GM08714 (cell line): ENCODE measurements around the gene MICB.

ENCODE experiments used
- H3K4me3 ChIP-seq: fragments of 200-500 bp; sonication (Bioruptor generic); 2 replicates; pipeline ENCODE4 v1.5.1; 2014; ENCODE audit warnings: mild to moderate bottlenecking, low read length, inconsistent platforms
- ZNF274 ChIP-seq: IDR thresholded peaks from 2 replicates; pipeline ENCODE4 v1.6.1; 2012; ENCODE audit warnings: mild to moderate bottlenecking, low read depth, low read length

Gene MICB

DNA sequence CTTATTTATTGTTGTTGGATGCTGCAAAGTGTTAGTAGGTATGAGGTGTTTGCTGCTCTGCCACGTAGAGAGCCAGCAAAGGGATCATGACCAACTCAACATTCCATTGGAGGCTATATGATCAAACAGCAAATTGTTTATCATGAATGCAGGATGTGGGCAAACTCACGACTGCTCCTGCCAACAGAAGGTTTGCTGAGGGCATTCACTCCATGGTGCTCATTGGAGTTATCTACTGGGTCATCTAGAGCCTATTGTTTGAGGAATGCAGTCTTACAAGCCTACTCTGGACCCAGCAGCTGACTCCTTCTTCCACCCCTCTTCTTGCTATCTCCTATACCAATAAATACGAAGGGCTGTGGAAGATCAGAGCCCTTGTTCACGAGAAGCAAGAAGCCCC lies 12.1 kb downstream of the MICB start:
- H3K4me3 ChIP-seq = no peak overlapping the region
- no peak for TF ChIP-seq ZNF274

GRCh38 chr6:31513456-31514165 lies 15.7 kb downstream of the MICB start:
- TF ChIP-seq ZNF274 = no peak
- no peak overlapping the region for H3K4me3 ChIP-seq

DNA sequence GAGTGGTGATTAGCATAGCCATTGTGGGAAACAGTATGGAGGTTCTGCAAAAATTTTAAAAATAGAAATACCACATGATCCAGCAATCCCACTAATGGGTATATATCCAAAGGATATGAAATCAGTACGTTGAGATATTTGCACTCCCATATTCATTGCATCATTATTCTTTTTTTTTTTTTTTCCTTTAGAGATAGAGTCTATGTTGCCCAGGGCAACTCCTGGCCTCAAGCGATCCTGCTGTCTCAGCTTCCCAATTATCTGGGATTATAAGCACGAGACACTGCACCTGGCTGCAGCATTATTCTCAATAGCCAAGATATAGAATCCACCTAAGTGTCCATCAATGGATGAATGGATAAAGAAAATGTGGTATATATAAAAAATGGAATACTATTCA lies 23.9 kb downstream of the MICB start:
- no peak for TF ChIP-seq ZNF274
- no peak overlapping the region for H3K4me3 ChIP-seq

DNA sequence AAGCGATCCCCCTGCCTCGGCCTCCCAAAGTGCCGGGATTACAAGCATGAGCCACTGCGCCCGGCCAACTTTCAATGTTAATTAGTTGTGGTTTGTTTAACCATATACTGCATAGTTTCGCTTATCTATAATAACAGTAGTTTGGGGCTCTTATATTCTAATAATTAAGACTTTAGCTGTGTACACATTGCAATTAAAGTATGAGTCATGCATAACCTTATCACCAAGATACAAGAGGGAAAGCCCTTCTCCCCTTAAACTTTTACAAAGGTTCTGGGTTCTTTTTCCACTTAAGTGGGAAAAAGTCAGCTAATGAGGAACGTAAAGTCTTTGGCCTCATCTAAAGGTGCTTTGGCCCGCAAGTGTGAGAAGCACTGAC lies 27.6 kb downstream of the MICB start:
- no peak for TF ChIP-seq ZNF274
- no peak overlapping the region for H3K4me3 ChIP-seq

DNA sequence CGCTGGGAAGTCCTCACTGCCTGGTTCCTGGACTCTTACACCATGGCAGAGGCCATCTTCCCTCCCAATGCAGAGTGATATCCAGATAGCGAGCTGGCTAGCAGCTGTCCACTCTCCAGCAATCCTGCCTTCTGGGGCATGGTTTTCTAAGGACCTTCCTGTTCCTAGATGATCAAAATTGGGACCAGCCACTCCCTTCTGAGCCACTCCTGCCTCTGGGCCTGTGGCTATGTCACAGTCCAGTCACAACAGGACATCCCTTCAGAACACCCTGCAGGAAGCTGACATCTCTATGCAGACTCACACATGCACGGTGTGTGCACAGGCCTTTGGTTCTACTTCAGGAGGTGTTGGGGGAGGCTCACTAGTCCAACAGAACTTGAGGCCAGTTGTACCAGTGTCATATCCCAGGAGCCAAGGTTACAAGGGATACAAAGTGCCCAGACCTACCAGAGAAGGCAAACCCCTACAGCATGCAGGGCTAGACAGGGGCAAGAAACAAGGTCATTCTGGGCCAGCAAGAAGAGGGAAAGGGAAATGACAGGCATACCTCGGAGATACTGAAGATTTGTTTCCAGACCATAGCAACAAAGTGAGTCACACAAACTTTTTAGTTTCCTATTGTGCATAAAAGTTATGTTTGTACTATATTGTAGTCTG lies 28.1 kb downstream of the MICB start:
- TF ChIP-seq ZNF274 = no peak
- no peak overlapping the region for H3K4me3 ChIP-seq

DNA sequence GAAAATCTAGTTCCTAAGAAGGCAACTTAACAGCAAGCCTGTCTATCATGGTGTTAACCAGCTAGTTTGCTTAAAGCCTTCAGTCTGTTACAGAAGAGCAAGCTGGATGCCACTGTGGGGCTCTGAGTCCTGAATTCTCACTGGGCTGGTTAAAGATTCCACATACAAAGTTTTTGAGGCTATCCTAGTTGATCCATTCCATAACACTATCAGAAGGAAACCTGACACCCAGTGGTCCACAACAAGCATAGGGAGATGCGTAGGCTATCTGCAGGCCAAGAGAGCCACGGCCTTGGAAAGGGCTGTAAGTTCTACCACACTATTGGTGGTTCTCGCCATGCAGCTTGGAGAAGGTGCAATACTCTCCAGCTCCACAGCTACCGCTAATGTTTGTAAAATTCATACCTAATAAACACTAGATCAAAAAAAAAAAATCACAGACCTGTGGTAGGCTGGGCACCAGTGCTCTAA lies 30.4 kb downstream of the MICB start:
- no peak overlapping the region for H3K4me3 ChIP-seq
- no peak for TF ChIP-seq ZNF274

DNA sequence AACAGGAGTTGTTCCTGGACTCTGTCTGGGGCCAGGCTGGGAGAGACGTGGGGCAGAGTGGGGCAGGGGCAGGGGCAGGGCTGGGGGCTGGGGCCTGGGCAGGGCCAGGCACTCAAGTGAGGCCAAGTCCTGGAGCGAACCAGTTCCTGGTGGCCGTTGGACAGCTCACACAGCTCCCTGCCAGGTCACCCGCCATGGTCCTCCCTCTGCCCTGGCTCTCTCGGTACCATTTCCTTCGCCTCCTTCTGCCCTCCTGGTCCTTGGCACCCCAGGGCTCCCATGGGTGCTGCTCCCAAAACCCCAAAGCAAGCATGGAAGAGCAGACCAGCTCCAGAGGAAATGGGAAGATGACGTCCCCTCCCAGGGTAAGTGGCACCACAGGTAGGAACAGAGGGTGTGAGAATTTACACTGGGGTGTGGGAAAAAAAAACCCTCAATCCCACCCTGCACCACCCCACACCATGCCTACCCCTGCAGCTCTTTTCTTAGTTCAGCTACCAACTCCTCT lies 30.9 kb downstream of the MICB start, which contains the start of gene MCCD1:
Gene MCCD1, plus strand, starts transcription at position 142 of the 508 bp plus-strand sequence. Its CDS starts 53 bp downstream, at position 195.
- no peak for TF ChIP-seq ZNF274
- no peak within 1 kb of the TSS for H3K4me3 ChIP-seq

GRCh38 chr6:31529329-31530150 lies 31.6 kb downstream of the MICB start:
- no peak overlapping the region for H3K4me3 ChIP-seq
- TF ChIP-seq ZNF274 = no peak

DNA sequence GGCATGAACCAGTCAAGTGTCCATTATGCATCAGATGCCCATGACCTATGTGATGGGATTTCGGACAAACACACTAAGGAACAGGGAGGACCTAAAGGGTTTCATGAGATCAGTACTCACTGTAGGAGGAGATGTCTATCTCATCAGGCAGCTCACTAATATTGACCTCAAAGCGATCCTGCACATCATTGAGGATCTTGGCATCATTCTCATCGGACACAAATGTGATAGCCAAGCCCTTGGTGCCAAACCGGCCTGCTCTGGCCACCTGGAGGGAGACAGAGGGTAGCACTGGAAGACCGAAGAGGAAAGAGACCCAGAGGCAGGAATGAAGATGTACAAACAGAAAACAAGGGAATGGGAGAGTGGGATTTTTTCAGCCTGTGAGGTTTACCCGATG lies 32.7 kb downstream of the MICB start:
- no peak overlapping the region for H3K4me3 ChIP-seq
- no peak for TF ChIP-seq ZNF274

DNA sequence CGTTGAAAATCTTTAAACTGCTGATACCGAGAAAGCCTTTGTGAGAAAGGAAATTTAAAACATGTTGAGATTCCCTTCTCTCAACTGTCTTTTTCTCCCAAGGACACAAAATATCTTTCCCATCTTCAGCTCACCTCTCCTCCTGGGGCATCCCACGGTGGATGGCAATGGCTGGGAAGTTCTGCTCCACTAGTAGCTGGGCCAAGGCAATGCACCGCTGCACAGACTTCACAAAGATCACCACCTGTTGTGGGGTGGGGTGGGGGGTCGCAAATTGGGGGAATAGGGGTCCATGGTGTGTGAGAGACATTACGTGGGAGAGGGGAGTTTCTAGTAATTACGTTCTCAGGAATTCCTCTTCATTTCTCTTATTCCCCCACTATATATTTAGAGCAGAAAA lies 33.2 kb downstream of the MICB start:
- no peak for TF ChIP-seq ZNF274
- H3K4me3 ChIP-seq = no peak overlapping the region

GRCh38 chr6:31531771-31532643 lies 34.1 kb downstream of the MICB start:
- TF ChIP-seq ZNF274 = no peak
- no peak overlapping the region for H3K4me3 ChIP-seq

GRCh38 chr6:31532644-31533454 lies 34.9 kb downstream of the MICB start:
- TF ChIP-seq ZNF274 = no peak
- no peak overlapping the region for H3K4me3 ChIP-seq

- no peak overlapping the region for H3K4me3 ChIP-seq
- no peak for TF ChIP-seq ZNF274
Measured at GRCh38 chr6:31533455-31533841, 35.5 kb downstream of the MICB start.
